Suprapubic skin (tissue), 4 donors: ENCODE data around the gene ADORA1. TPM values are rescaled to one million over a fixed set of nuclear protein-coding genes. Genes with fewer than 3 reads are reported as not detected.

Experiments
- DNase-seq, 2 donors: peaks; one replicate each; pipeline ENCODE4 v3.0.0-alpha.2; 2019; ENCODE audit warnings: low spot score in 2 of 2
- H3K27ac ChIP-seq: fragments of 200-600 bp; sonication (generic); one replicate; pipeline ENCODE4 v1.5.1; 2019
- H3K27me3 ChIP-seq: fragments of 200-600 bp; sonication (generic); one replicate; pipeline ENCODE4 v1.5.1; 2019
- H3K36me3 ChIP-seq: fragments of 200-600 bp; sonication (generic); one replicate; pipeline ENCODE4 v1.5.1; 2019
- H3K4me1 ChIP-seq: fragments of 200-600 bp; sonication (generic); one replicate; pipeline ENCODE4 v1.5.1; 2019
- H3K4me3 ChIP-seq: fragments of 200-600 bp; sonication (generic); one replicate; pipeline ENCODE4 v1.5.1; 2019; ENCODE audit warnings: mild to moderate bottlenecking
- H3K9me3 ChIP-seq: fragments of 200-600 bp; sonication (generic); one replicate; pipeline ENCODE4 v1.5.1; 2019
- CTCF ChIP-seq, 2 donors: fragments of 200-600 bp in 1 of 2; fragments of 450-650 bp in 1 of 2; sonication (generic) in 1 of 2; IDR thresholded peaks; one replicate each; pipeline ENCODE4 v1.5.1; 2016 to 2019; ENCODE audit warnings: antibody characterized with exemption in 2 of 2, mild to moderate bottlenecking in 1 of 2, moderate library complexity in 1 of 2
- EP300 ChIP-seq: sonication (generic); formaldehyde crosslinking; IDR thresholded peaks from one replicate; pipeline ENCODE4 v1.6.1; 2017; ENCODE audit warnings: antibody characterized with exemption
- POLR2A ChIP-seq, 2 donors: fragments of 450-650 bp; IDR thresholded peaks; one replicate each; pipeline ENCODE4 v1.6.1; 2017; ENCODE audit warnings: antibody characterized with exemption in 2 of 2, mild to moderate bottlenecking in 2 of 2, moderate library complexity in 2 of 2
- POLR2AphosphoS5 ChIP-seq, 3 donors: sonication (generic); formaldehyde crosslinking; IDR thresholded peaks; one replicate each; pipeline ENCODE4 v1.6.1; 2017; ENCODE audit warnings: antibody characterized with exemption in 3 of 3
- WGBS: methylation state at CpG from one replicate; pipeline ENCODE4 v1.1.5; 2018; 5-methylcytosine and 5-hydroxymethylcytosine counted together
- total RNA-seq, 4 donors: library from RNA; depleted of rRNA; stranded (reverse); fragments of >200 nt; gene quantifications; one replicate each; pipeline ENCODE4 v1.1.0, GENCODE V29; 2016

ADORA1 gene
- total RNA-seq, 4 donors from 2014 or later = 3.4 to 8.2 (median 5.6) TPM

- no peak overlapping the region for H3K27ac ChIP-seq
- no peaks in the 10 kb centered on the region for H3K27me3 ChIP-seq
- no peak overlapping the region for H3K4me3 ChIP-seq
- H3K4me1 ChIP-seq = no peaks in the 10 kb centered on the region
- WGBS = 47% methylated on average over 8 of the region's 8 CpGs
- TF ChIP-seq EP300 = no peak
- TF ChIP-seq POLR2AphosphoS5 (IDR thresholded peaks at IDR 0.05) = no peak
- TF ChIP-seq POLR2A (IDR thresholded peaks at IDR 0.05) = no peak
- no peak for TF ChIP-seq CTCF (IDR thresholded peaks at IDR 0.05)
- DNase-seq = no peak
- no peaks in the 10 kb centered on the region for H3K36me3 ChIP-seq
- no peaks in the 10 kb centered on the region for H3K9me3 ChIP-seq
These were observed 8.2 kb downstream of the ADORA1 start for GRCh38 chr1:203135636-203136305.

- no peaks in the 10 kb centered on the region for H3K36me3 ChIP-seq
- H3K27ac ChIP-seq = no peak overlapping the region
- WGBS = 100% methylated on average over 1 of the region's 1 CpG
- H3K4me3 ChIP-seq = no peak overlapping the region
- TF ChIP-seq POLR2A (IDR thresholded peaks at IDR 0.05) = no peak
- no peak for TF ChIP-seq POLR2AphosphoS5 (IDR thresholded peaks at IDR 0.05)
- TF ChIP-seq CTCF (IDR thresholded peaks at IDR 0.05) = no peak
- no peak for TF ChIP-seq EP300
- no peaks in the 10 kb centered on the region for H3K27me3 ChIP-seq
- no peaks in the 10 kb centered on the region for H3K4me1 ChIP-seq
- peak in 1 of 2 donors; percentile 26 for DNase-seq
- H3K9me3 ChIP-seq = no peaks in the 10 kb centered on the region
These were observed 9.0 kb downstream of the ADORA1 start for GRCh38 chr1:203136409-203137042.

GRCh38 chr1:203137324-203137723 is 9.8 kb downstream of the ADORA1 start:
- H3K27ac ChIP-seq = no peak overlapping the region
- no peaks in the 10 kb centered on the region for H3K4me1 ChIP-seq
- no peaks in the 10 kb centered on the region for H3K36me3 ChIP-seq
- H3K27me3 ChIP-seq = no peaks in the 10 kb centered on the region
- H3K9me3 ChIP-seq = no peaks in the 10 kb centered on the region
- DNase-seq = no peak
- 90% methylated on average over 4 of the region's 4 CpGs for WGBS
- no peak overlapping the region for H3K4me3 ChIP-seq
- TF ChIP-seq EP300 (no peak), POLR2AphosphoS5 (IDR thresholded peaks at IDR 0.05) (no peak), CTCF (IDR thresholded peaks at IDR 0.05) (no peak), POLR2A (IDR thresholded peaks at IDR 0.05) (no peak)

GRCh38 chr1:203138066-203138465 is 10.5 kb downstream of the ADORA1 start:
- DNase-seq = no peak
- TF ChIP-seq EP300 = no peak
- no peak for TF ChIP-seq POLR2A (IDR thresholded peaks at IDR 0.05)
- TF ChIP-seq POLR2AphosphoS5 (IDR thresholded peaks at IDR 0.05) = no peak
- no peak for TF ChIP-seq CTCF (IDR thresholded peaks at IDR 0.05)
- 85% methylated on average over 3 of the region's 3 CpGs for WGBS
- no peak overlapping the region for H3K4me3 ChIP-seq
- H3K36me3 ChIP-seq = no peaks in the 10 kb centered on the region
- H3K27me3 ChIP-seq = no peaks in the 10 kb centered on the region
- H3K9me3 ChIP-seq = no peaks in the 10 kb centered on the region
- H3K27ac ChIP-seq = no peak overlapping the region
- H3K4me1 ChIP-seq = no peaks in the 10 kb centered on the region

GRCh38 chr1:203139976-203140475 is 12.5 kb downstream of the ADORA1 start:
- Histone ChIP-seq H3K4me3 (no peak overlapping the region), H3K36me3 (no peaks in the 10 kb centered on the region), H3K27me3 (no peaks in the 10 kb centered on the region), H3K9me3 (no peaks in the 10 kb centered on the region), H3K4me1 (no peaks in the 10 kb centered on the region), H3K27ac (no peak overlapping the region)
- TF ChIP-seq POLR2A (IDR thresholded peaks at IDR 0.05) (no peak), EP300 (no peak), POLR2AphosphoS5 (IDR thresholded peaks at IDR 0.05) (no peak), CTCF (IDR thresholded peaks at IDR 0.05) (no peak)
- WGBS = 81% methylated on average over 8 of the region's 8 CpGs
- DNase-seq = no peak
